Activated B cell treated with CpG ODN at 0.5 μM for 24 hours (primary cell): ENCODE data around the gene VPS37B. TPM values are rescaled to one million over a fixed set of nuclear protein-coding genes. Genes with fewer than 3 reads are reported as not detected.

Source experiments
- ATAC-seq: fragments of 200-7000 bp; cut with Tn5 transposase; one replicate; pipeline ENCODE4 v1.10.0; 2021; ENCODE audit warnings: low read depth, mild to moderate bottlenecking, moderate library complexity
- CTCF ChIA-PET: fragments of 350-600 bp; sonication (Branson Sonifier 250); formaldehyde crosslinking; loops from one replicate; lab custom pipeline; 2021; ENCODE audit warnings: antibody characterized with exemption; lab: Charles Lee
- POLR2A ChIA-PET: fragments of 350-600 bp; sonication (Branson Sonifier 250); formaldehyde crosslinking; loops from one replicate; lab custom pipeline; 2021; ENCODE audit warnings: antibody characterized with exemption; lab: Charles Lee
- DNase-seq: peaks from one replicate; pipeline ENCODE4 v3.0.0; 2022
- H3K27ac Mint-ChIP-seq: one replicate; pipeline ENCODE4 v1.8.0; 2020; ENCODE audit warnings: mixed read lengths
- H3K27me3 Mint-ChIP-seq: one replicate; pipeline ENCODE4 v1.8.0; 2021; ENCODE audit warnings: mixed read lengths
- H3K36me3 Mint-ChIP-seq: one replicate; pipeline ENCODE4 v1.8.0; 2021; ENCODE audit warnings: low read depth, mixed read lengths
- H3K4me1 Mint-ChIP-seq: one replicate; pipeline ENCODE4 v1.8.0; 2021; ENCODE audit warnings: mixed read lengths
- H3K4me3 Mint-ChIP-seq: one replicate; pipeline ENCODE4 v1.8.0; 2020; ENCODE audit warnings: mild to moderate bottlenecking, mixed read lengths
- H3K9me3 Mint-ChIP-seq: one replicate; pipeline ENCODE4 v1.8.0; 2020; ENCODE audit warnings: mixed read lengths
- intact Hi-C: fragments of 100-400 bp; cut with micrococcal nuclease; formaldehyde crosslinking; loops from one replicate; pipeline ENCODE4 v1.15.1; 2024
- total RNA-seq: library from RNA; stranded (reverse); gene quantifications from 2 replicates; pipeline ENCODE4 v1.2.3, GENCODE V29; 2022
- TF ChIP-seq, protein P1 (sequence below): fragments of 200-600 bp; IDR thresholded peaks from one replicate; pipeline ENCODE4 v1.8.0; 2022; ENCODE audit warnings: antibody characterized with exemption, mild to moderate bottlenecking

The VPS37B gene
- total RNA-seq, 1 donor from 2014 or later, result 54.1 TPM

- no peaks in the 10 kb centered on the region for H3K9me3 Mint-ChIP-seq
These were observed 43.2 kb upstream of the VPS37B start for GRCh38 chr12:122939125-122939524.

DNA sequence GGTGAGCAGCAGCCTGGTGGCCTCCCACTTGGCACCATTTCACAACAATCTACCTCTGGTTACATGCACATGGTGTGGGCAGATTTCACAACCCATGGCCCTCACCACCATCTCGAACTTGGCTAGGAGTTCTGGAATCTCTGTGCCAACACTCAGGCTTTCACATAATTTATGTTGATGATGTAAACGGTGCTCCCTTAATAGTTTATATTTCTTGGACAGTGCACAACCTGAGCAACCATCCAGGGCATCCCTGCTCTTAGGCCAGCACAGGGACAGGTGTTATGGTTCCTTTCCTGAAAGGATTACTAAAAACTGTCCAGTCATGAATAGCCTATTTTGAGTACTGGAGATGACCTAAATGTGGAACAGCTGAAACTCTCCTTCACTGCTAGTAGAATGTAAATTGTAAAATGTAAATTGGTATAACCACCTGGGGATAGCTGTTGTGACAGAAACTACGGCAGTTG is 41.7 kb upstream of the VPS37B start:
- TF ChIP-seq, protein P1, sequence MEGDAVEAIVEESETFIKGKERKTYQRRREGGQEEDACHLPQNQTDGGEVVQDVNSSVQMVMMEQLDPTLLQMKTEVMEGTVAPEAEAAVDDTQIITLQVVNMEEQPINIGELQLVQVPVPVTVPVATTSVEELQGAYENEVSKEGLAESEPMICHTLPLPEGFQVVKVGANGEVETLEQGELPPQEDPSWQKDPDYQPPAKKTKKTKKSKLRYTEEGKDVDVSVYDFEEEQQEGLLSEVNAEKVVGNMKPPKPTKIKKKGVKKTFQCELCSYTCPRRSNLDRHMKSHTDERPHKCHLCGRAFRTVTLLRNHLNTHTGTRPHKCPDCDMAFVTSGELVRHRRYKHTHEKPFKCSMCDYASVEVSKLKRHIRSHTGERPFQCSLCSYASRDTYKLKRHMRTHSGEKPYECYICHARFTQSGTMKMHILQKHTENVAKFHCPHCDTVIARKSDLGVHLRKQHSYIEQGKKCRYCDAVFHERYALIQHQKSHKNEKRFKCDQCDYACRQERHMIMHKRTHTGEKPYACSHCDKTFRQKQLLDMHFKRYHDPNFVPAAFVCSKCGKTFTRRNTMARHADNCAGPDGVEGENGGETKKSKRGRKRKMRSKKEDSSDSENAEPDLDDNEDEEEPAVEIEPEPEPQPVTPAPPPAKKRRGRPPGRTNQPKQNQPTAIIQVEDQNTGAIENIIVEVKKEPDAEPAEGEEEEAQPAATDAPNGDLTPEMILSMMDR, result no peak
- ATAC-seq (no peak), DNase-seq (no peak)
- Mint-ChIP-seq H3K27ac (no peak overlapping the region), H3K27me3 (no peaks in the 10 kb centered on the region), H3K36me3 (no peaks in the 10 kb centered on the region), H3K9me3 (no peaks in the 10 kb centered on the region), H3K4me3 (no peak overlapping the region), H3K4me1 (peaks cover 17% of the 10 kb centered on the region)
- POLR2A ChIA-PET, result interaction anchor here (0.6 kb wide), 1 partner anchor 142 kb away, joined by 4 read pairs; no protein-coding TSS in a partner anchor
- intact Hi-C loops, result no loop called here
- CTCF ChIA-PET, result no interaction called here

More at GRCh38 chr12:122939125-122939524, 43.2 kb upstream of the VPS37B start:
- H3K4me1 Mint-ChIP-seq, result peaks cover 25% of the 10 kb centered on the region
- TF ChIP-seq, protein P1, result no peak
- POLR2A ChIA-PET, result interaction anchor here (0.6 to 1.0 kb wide), 2 partner anchors 65 to 99 kb away, joined by 3 to 5 read pairs; no protein-coding TSS in a partner anchor
- DNase-seq, result no peak
- H3K27ac Mint-ChIP-seq, result no peak overlapping the region
- no peak for ATAC-seq
- H3K4me3 Mint-ChIP-seq, result no peak overlapping the region
- no peaks in the 10 kb centered on the region for H3K36me3 Mint-ChIP-seq
- CTCF ChIA-PET, result no interaction called here
- intact Hi-C loops, result no loop called here
- no peaks in the 10 kb centered on the region for H3K27me3 Mint-ChIP-seq

DNA sequence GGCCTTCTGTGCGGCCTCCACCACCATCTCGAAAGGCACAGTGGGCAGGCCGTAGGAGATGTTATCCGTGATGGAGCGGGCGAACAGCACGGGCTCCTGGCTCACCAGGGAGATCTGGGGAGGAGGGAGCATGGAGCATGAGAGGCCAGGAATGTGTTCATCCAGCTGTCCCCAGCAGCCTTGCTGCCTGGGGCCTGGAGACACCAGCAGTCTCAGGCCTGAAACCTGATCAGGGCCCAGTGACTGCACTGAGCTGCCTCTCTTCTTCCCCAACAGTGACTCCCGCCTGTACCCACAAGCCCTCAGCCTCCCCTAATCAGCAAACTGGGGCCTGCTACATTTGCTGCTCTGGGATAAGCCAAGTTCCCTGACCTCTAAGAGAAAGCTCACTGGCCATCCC is 39.4 kb upstream of the VPS37B start:
- Mint-ChIP-seq H3K4me3 (no peak overlapping the region), H3K27ac (no peak overlapping the region), H3K9me3 (no peaks in the 10 kb centered on the region), H3K4me1 (peaks cover 24% of the 10 kb centered on the region), H3K27me3 (no peaks in the 10 kb centered on the region), H3K36me3 (no peaks in the 10 kb centered on the region)
- TF ChIP-seq, protein P1, result no peak
- ATAC-seq (no peak), DNase-seq (no peak)
- ChIA-PET POLR2A (interaction anchor here (0.6 to 1.2 kb wide), 3 partner anchors 9 to 57 kb away, joined by 4 to 10 read pairs (median 5); no protein-coding TSS in a partner anchor), CTCF (no interaction called here)
- intact Hi-C loops, result no loop called here

GRCh38 chr12:122934722-122935121 is 38.8 kb upstream of the VPS37B start:
- intact Hi-C loops, result loop anchor here (5.0 kb wide), 1 partner anchor 37 kb away; the partner anchor contains the start of gene VPS37B
- Mint-ChIP-seq H3K4me3 (no peak overlapping the region), H3K36me3 (no peaks in the 10 kb centered on the region), H3K27me3 (no peaks in the 10 kb centered on the region), H3K4me1 (peaks cover 24% of the 10 kb centered on the region), H3K27ac (peak overlapping the region; percentile 41), H3K9me3 (no peaks in the 10 kb centered on the region)
- ChIA-PET CTCF (no interaction called here), POLR2A (interaction anchor here (0.7 to 1.2 kb wide), 3 partner anchors 8 to 57 kb away, joined by 4 to 8 read pairs (median 5); no protein-coding TSS in a partner anchor)
- no peak for DNase-seq
- TF ChIP-seq, protein P1, result no peak
- peak; percentile 31 for ATAC-seq

DNA sequence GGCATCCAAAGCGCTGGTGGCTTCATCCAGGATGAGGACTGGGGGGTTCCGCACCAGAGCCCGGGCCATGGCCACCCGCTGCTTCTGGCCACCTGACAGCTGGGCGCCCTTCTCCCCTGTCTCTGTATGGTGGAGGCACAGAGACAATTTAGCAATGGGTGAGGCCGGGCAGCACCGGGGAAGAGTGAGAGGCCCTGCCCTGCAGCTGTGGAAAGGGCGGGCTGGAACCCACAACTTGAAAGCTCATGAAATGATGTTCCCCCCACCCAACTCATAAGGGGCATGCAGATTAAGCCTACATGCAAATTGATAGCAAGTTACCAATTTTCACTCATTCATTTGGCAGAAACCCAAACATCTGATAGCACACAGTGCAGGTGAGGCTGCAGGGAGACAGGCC is 36.3 kb upstream of the VPS37B start:
- DNase-seq (no peak), ATAC-seq (peak; percentile 40)
- Mint-ChIP-seq H3K9me3 (no peaks in the 10 kb centered on the region), H3K27ac (no peak overlapping the region), H3K27me3 (no peaks in the 10 kb centered on the region), H3K4me3 (no peak overlapping the region), H3K4me1 (peaks cover 35% of the 10 kb centered on the region), H3K36me3 (no peaks in the 10 kb centered on the region)
- intact Hi-C loops, result loop anchor here (5.0 kb wide), 1 partner anchor 35 kb away; the partner anchor contains the start of gene VPS37B
- POLR2A ChIA-PET, result no interaction called here
- CTCF ChIA-PET, result no interaction called here
- TF ChIP-seq, protein P1, result no peak
